GM21723 (cell line): ENCODE results near the gene SOX6.
"Not testable (repeated sequence)": the region's sequence is repeated elsewhere in the genome, so short reads cannot be mapped to it uniquely, and the experiment has no call there.

Experiments
- ATAC-seq: cut with Tn5 transposase; IDR thresholded peaks from one replicate; pipeline ENCODE4 v1.9.1; 2021; ENCODE audit warnings: mild to moderate bottlenecking, moderate library complexity; ENCODE audit not compliant: unreplicated experiment

SOX6 gene

GRCh38 chr11:16111690-16112089 is 244.7 kb downstream of the SOX6 start:
- ATAC-seq: no peak

- ATAC-seq: no peak
Observed at GRCh38 chr11:16110886-16111285, 245.5 kb downstream of the SOX6 start.

GRCh38 chr11:16099343-16099900 is 256.9 kb downstream of the SOX6 start:
- no peak for ATAC-seq

DNA sequence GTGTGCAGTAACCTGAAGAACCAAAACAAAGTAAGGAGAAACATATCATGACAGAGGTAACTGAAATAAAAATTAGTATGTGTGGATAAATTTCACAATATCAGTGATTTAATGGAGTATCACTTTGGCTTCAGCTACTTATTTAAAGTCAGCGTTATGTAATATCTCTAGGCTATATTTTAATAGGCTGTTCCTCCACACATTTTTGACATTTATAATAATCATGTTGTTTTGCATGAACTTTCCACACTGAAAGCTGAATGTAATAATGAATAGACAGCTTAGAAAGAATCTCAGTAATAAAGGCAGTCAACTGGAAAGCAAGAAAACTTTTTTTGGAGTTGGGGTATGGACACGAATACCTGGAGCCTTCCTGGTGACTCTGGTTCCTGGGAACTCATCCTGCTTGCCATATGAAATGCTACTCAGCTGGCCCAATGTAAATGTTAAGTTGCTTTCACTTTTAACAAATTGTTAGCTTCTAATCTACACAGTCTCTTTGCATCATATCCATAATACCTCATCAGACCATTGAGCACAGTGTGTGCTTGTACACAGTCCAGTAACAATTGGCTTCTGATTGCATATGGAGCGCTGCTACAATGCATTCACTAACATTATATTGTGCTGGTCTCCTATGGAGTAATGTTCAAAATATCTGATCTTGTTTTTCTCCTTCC is 257.7 kb downstream of the SOX6 start:
- no peak for ATAC-seq

DNA sequence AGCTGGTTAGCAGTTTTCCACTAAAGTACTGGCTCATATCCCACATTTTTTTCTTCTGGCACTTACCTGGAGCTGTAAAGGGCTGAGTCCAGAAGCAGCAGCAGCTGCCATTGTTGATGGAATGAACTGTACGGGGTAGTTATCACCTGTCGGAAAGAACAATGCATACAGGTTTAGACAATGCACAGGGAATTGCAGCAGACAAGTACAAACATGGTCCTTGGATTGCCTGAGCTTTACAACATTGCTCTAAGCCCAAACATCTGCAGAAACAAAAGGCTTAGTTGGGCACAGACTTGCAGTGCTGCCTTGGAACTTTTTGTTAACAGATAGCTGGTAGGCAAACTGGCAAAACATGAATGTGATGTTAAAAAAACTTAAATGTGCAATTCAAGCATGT is 258.8 kb downstream of the SOX6 start:
- no peak for ATAC-seq

GRCh38 chr11:16096336-16096735 is 260.0 kb downstream of the SOX6 start:
- ATAC-seq: no peak

- ATAC-seq: no peak
Observed at GRCh38 chr11:16095756-16096155, 260.6 kb downstream of the SOX6 start.

- ATAC-seq: no peak
Observed at GRCh38 chr11:16093889-16094653, 262.3 kb downstream of the SOX6 start.

GRCh38 chr11:16091862-16092261 is 264.5 kb downstream of the SOX6 start:
- ATAC-seq: no peak

DNA sequence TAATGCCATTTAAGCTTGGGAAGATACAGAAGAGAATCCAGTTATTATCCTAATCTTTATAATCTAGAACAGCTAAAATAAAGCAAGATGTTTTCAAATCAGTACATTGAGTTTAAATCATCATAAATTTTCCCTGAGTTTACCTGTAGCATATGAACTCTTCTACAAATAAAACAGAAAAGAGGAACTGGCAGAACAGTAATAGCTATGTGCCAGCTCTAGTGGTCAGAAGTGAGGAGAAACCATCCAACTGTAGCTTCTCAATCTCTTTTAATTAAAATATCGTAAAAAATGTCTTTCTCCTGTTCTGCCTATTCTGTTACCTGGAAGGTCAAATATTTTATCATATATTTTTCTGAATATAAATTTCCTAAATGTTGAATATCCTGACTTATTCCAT is 266.9 kb downstream of the SOX6 start:
- ATAC-seq: no peak

GRCh38 chr11:16088774-16089173 is 267.6 kb downstream of the SOX6 start:
- ATAC-seq: no peak

- no peak for ATAC-seq
Observed at GRCh38 chr11:16087886-16088285, 268.5 kb downstream of the SOX6 start.

DNA sequence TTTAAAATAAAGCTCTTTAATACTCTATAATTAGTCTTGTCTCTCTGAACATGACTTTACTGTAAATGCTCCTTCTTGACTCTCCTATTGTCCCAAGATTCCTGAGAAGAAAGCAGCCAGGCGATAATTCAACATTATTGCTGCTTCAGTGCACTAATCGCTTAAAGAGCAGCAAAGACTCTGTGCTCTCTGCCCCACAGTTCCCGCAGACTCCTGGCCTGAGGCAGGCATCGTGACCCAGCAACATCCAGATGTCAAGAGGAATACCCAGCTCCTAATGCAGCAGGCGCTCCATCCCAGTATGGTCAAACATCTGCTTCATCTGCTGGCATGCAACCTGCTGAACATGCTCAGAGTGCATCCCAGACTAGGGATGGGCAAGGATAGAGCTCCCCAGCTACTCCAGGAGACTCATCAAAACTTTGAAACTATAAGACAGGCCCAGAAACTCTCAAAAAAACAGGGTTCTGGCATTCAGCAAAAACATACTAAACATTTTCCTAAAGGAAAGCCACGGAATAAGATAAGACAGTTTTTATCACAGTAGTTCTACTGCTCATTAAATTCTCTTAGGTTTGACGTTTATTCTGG is 270.0 kb downstream of the SOX6 start:
- ATAC-seq: no peak

DNA sequence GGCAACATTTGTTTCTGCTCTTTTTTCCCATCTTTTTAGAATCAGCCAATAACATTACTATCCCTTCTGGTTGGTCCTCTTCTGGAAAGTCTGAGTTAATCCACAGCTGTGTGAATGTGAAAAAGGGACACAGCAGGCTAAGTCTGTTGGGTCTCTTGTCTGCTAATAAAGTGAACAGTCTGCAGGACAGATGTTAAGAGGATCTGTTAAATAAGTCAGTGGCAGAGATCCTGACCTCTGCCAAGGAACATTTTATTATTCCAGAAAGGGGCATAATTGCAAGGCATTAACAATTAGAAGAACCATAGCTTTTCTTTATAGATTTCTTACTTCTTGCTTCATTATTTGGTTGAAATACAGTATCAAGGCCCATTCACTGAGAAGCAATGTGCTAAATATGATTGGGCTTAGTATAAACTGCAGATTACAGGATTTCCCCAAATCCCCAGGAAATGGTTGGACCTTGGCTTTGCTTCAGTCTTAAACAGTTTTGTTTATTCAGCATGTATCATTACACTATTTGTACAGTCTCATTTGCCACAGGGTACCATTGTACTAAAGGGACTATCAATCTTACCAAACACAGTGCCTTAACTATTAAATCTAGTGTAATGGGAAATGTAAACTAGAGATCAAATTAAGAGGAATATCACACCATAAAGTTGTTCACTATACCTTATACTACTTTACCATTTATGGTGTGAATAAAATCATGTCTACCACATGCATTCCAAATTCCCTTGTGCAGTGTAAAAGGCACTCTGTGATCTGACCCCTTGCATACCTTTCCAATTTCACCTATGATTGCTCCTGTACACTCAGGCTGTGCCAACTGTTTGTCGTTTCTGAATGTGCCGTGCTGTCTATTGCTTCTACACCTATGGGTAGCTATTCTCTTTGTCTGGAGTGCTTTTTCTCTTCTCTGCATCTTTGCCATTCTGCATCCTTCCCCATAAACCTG is 274.0 kb downstream of the SOX6 start:
- no peak for ATAC-seq

- no peak for ATAC-seq
Observed at GRCh38 chr11:16081382-16082094, 274.8 kb downstream of the SOX6 start.

DNA sequence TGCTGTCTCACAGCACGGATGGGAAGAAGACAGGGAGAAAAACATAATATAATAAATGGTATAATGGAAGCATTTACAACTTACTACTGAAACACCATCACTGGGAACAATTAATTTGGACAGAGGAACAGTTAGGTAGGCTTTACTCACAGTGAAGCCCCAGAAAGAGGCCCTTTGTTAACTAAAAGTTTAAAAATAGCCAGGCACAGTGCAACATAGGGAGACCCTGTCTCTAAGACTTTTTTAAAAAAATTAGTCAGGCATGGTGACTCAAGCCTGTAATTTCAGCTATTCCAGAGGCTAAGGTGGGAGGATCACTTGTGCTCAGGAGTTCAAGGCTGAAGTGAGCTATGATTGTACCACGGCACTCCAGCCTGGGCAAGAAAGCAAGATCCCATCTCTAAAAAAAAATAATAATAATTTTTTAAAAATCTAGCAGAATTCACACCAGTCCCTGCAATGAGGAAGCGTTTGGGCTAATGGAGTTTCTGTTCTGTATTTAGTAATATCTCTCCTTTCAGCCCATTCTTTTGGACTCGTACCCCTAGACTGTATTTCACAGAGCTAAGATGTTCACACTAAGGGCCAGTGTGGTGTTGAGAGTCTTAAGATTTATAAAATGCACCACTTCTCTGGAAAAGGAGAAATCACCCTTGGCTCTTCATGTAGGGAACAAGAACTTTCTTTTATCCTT is 275.5 kb downstream of the SOX6 start:
- no peak for ATAC-seq

GRCh38 chr11:16078936-16079335 is 277.4 kb downstream of the SOX6 start:
- no peak for ATAC-seq

DNA sequence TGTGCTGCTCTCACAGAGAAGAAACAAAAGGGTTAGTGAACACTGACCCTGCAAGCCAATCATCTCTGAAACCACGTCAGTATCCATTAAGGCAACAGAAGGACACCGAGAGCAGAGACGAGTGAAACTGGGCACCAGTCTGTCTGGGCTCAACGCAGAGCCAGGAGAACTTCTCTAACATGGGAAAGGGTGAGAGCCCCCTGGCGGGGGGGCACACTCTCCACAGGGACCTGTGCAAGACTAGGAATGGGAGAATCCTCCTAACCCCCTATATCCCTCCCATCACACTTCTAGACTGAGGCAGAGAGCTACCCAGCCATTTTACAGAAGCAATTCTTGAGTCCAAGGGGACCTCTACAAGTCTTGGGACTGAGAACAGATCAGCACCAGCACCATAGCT is 285.8 kb downstream of the SOX6 start:
- ATAC-seq: no peak

GRCh38 chr11:16067268-16067667 is 289.1 kb downstream of the SOX6 start:
- ATAC-seq: not testable (repeated sequence)
